Stomach (tissue), 4 donors: ENCODE measurements around the gene HEPACAM.

Source experiments
- EP300 ChIP-seq: sonication (generic); formaldehyde crosslinking; IDR thresholded peaks from one replicate; pipeline ENCODE4 v1.6.1; 2017; ENCODE audit warnings: antibody characterized with exemption
- POLR2A ChIP-seq, 4 donors: fragments of 450-650 bp; IDR thresholded peaks; one replicate each; pipeline ENCODE4 v1.6.1; 2016; ENCODE audit warnings: antibody characterized with exemption in 4 of 4, control low read depth in 2 of 4, mild to moderate bottlenecking in 1 of 4, moderate library complexity in 1 of 4
- TF ChIP-seq, protein P1 (sequence below), 7 experiments: fragments of 450-650 bp in 4 of 7; fragments of 200-600 bp in 3 of 7; sonication (generic) in 3 of 7; IDR thresholded peaks; one replicate each; pipeline ENCODE4 v1.5.1; 2016 to 2019; ENCODE audit warnings: antibody characterized with exemption in 7 of 7, control low read depth in 2 of 7, mild to moderate bottlenecking in 1 of 7

DNA sequence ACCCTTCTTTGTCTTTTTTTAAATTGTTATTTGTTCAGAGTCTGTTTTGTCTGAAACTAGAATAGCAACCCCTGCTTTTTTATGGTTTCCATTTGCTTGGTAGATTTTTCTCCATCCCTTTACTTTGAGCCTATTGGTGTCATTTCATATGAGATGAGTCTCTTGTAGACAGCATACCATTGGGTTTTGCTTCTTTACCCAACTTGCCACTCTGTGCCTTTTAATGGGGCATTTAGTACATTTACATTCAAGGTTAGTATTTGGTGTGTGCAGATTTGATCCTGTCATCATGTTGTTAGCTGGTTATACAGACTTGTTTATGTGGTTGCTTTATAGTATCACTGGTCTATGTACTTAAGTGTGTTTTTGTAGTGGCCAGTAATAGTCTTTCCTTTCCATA lies 46.2 kb upstream of the HEPACAM start:
- TF ChIP-seq, protein P1, sequence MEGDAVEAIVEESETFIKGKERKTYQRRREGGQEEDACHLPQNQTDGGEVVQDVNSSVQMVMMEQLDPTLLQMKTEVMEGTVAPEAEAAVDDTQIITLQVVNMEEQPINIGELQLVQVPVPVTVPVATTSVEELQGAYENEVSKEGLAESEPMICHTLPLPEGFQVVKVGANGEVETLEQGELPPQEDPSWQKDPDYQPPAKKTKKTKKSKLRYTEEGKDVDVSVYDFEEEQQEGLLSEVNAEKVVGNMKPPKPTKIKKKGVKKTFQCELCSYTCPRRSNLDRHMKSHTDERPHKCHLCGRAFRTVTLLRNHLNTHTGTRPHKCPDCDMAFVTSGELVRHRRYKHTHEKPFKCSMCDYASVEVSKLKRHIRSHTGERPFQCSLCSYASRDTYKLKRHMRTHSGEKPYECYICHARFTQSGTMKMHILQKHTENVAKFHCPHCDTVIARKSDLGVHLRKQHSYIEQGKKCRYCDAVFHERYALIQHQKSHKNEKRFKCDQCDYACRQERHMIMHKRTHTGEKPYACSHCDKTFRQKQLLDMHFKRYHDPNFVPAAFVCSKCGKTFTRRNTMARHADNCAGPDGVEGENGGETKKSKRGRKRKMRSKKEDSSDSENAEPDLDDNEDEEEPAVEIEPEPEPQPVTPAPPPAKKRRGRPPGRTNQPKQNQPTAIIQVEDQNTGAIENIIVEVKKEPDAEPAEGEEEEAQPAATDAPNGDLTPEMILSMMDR (IDR thresholded peaks at IDR 0.05), result no peak
- no peak for TF ChIP-seq EP300
- TF ChIP-seq POLR2A (IDR thresholded peaks at IDR 0.05), result no peak
